GM19324 (cell line): ENCODE measurements around the gene MUC5AC.

Experiments
- ATAC-seq: cut with Tn5 transposase; IDR thresholded peaks from one replicate; pipeline ENCODE4 v1.9.1; 2021; ENCODE audit warnings: mild to moderate bottlenecking, moderate library complexity; ENCODE audit not compliant: unreplicated experiment, low FRiP score

MUC5AC gene

DNA sequence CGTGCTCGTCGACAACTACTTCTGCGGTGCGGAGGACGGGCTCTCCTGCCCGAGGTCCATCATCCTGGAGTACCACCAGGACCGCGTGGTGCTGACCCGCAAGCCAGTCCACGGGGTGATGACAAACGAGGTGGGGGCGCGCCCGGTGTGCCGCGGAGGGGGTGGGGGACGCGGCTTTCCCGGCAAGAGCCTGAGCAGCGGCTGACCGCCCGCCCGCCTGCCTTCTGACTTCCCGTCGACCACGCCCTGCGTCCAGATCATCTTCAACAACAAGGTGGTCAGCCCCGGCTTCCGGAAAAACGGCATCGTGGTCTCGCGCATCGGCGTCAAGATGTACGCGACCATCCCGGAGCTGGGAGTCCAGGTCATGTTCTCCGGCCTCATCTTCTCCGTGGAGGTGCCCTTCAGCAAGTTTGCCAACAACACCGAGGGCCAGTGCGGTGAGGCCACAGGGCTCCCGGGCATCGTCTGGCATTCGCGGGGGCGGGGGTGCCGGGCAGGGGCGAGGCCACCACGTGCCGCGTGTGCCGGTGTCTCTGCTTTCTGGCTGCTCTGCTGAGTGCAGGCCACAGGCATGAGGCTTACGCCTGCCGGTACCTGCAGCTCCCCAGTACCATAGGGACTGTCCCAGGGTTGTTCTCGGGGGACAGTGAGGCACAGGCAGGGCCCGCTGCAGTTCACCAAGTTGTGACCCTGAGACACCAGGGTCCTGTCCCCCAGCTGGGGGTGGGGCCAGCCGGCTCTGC is 36.7 kb downstream of the MUC5AC start:
- no peak for ATAC-seq

DNA sequence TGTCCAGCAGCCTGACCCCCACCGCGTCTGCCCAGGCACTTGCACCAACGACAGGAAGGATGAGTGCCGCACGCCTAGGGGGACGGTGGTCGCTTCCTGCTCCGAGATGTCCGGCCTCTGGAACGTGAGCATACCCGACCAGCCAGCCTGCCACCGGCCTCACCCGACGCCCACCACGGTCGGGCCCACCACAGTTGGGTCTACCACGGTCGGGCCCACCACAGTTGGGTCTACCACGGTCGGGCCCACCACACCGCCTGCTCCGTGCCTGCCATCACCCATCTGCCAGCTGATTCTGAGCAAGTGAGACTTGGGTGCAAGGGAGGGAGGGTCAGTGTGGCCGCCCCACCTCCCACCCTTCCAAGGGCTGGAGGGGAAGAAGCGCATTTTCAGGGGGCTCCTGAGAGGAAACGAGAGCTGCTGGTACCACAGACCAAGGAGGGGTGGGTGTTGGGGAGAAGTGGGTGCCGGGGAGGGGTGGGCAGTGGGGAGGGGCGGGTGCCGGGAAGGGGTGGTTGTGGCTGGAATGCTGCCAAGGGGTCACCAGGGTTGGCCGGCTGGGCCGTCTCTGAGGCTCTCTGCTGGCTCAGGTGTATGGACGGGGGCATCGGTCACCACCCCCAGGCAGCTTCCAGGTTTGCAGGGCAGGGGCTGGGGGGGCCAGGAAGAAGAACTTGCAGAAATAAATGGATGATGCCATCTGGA is 37.4 kb downstream of the MUC5AC start:
- ATAC-seq: no peak

DNA sequence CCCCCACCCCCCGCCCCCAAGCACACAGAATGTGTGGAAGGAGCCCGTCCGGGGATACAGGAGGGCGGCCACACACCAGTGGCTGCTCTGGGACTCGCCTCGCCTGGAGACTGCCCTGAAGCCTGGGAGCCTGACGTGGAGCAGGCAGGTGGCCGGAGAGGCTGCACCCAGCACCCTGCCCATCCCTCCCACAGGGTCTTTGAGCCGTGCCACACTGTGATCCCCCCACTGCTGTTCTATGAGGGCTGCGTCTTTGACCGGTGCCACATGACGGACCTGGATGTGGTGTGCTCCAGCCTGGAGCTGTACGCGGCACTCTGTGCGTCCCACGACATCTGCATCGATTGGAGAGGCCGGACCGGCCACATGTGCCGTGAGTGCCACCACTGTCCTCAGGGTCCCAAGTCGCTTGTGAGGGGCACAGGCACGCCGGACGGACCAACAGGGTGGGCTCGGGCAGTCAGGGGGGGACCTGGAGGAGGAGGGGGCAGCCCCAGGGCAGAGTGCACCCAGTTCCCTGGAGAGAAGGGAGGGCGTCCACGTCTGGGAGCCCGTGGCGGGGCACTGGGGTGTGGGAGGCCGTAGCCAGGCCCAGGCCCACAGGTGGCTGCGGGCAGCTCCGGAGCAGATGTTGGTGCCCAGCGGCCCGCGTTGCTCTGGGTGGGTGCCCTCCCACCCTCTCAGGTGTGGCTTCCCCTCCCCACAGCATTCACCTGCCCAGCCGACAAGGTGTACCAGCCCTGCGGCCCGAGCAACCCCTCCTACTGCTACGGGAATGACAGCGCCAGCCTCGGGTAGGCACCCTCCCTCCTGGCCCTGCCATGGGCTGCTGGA is 38.1 kb downstream of the MUC5AC start:
- ATAC-seq: no peak

DNA sequence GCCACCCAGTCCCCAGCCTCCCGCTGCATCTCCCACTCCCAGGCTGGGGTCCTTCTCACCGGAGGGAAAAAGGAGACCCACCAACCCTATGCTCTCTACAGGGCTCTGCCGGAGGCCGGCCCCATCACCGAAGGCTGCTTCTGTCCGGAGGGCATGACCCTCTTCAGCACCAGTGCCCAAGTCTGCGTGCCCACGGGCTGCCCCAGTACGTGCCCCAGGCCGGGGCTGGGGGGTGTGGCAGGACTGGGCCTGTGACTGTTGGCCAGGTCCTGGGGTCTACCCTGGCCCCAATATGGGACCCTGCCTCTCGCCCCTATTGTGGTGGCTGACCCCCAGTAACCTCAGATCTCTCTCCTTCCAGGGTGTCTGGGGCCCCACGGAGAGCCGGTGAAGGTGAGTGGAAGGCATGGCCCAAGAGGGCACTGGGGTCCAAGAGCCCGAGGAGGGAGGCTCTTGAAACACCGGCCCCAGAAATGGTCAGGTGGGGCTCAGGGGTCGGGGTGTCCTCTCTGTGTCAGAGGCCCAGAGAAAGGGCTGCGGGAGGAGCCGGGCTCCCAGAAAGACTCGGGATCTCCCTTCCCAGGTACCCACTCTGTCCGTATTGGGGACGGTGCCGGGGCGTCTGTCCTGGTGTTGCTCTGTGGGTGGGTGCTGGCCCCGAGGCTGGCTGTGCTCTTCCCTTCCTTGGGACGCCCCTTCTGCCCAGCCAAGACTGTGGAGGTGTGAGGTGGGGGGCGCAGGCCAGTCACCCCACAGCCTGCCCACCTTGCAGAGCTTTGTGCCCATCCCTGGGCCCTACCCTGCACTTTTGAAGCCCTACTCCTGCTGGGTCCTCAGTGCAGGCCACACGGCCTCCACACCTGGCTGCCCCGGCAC is 39.0 kb downstream of the MUC5AC start:
- ATAC-seq: no peak

DNA sequence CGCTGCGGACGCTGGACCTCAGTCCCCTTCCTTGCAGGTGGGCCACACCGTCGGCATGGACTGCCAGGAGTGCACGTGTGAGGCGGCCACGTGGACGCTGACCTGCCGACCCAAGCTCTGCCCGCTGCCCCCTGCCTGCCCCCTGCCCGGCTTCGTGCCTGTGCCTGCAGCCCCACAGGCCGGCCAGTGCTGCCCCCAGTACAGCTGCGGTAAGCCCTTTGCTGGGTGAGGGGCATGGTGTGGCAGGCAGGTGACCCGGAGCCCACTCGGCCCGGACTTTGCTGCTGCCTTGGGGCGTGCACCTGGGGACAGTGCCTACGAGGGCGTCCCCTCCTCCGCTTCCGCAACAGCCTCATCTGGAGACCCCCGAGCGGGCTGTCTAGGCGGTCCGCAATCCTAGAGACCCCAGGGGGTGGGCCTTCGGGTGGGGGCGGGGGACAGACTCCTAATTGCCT is 39.7 kb downstream of the MUC5AC start:
- no peak for ATAC-seq

DNA sequence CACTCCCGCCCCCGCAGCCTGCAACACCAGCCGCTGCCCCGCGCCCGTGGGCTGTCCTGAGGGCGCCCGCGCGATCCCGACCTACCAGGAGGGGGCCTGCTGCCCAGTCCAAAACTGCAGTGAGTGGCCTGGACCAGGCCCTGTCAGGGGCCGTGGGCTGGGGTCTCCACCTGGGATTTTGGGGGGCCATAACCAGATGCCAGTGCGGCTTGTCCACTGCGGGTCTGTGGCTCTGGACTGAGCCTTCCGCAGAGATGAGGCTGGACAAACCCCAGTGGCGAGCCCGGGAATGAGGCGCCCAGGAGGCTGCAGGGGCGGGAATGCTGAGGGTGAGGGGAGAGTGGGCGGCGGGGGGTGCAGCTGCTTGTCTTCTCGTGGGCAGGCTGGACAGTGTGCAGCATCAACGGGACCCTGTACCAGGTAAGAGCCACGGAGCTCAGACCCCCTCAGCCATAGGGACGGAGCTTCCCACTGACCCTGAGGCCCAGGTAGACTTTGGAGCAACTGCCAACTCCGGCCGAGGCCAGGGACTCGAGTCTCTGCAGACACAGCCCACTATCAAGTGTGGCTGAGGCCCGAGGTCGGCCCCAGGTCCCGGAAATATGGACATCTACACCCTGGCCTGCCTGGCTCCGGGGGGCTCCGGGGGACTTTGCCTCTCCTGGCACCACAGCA is 40.3 kb downstream of the MUC5AC start:
- ATAC-seq: no peak

DNA sequence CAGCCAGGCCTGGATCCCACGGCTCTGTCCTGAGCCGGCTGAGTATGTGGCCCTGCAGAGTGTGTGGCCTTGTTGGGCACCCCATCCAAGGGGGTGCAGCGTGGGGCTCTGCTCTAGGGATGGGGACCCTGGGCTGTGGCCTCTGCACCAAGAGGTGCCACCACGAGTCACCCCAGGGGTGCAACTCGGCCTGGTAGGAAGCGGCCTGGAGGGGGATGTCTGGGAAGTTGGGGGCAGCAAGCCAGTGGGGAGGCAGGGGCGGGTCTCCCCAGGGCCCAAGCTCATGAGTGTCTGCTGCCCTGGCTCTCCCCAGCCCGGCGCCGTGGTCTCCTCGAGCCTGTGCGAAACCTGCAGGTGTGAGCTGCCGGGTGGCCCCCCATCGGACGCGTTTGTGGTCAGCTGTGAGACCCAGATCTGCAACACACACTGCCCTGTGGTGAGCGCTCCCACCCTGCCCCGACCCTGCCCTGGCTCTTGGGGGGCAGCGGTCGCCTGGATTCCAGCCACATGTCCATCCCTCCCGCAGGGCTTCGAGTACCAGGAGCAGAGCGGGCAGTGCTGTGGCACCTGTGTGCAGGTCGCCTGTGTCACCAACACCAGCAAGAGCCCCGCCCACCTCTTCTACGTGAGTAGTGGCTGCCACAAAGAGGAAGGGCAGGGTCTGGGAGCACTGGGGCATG is 40.9 kb downstream of the MUC5AC start:
- ATAC-seq: no peak

DNA sequence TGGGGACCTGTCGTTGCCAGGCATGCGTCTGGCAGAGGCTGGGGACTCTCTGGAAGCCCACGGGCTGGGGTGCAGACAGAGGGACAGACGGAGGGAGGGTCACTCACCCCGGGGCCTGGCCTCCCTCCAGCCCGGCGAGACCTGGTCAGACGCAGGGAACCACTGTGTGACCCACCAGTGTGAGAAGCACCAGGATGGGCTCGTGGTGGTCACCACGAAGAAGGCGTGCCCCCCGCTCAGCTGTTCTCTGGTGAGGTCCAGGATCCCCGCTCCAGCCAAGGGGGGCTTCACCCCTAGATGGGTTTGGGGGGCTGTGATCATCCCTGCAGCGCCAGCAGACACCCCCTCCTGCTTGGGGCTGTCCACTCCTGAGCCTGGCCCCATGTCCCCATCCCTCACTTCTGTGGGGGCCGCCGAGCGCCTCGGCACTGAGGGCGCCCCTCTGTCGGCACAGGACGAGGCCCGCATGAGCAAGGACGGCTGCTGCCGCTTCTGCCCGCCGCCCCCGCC is 41.5 kb downstream of the MUC5AC start:
- ATAC-seq: no peak

DNA sequence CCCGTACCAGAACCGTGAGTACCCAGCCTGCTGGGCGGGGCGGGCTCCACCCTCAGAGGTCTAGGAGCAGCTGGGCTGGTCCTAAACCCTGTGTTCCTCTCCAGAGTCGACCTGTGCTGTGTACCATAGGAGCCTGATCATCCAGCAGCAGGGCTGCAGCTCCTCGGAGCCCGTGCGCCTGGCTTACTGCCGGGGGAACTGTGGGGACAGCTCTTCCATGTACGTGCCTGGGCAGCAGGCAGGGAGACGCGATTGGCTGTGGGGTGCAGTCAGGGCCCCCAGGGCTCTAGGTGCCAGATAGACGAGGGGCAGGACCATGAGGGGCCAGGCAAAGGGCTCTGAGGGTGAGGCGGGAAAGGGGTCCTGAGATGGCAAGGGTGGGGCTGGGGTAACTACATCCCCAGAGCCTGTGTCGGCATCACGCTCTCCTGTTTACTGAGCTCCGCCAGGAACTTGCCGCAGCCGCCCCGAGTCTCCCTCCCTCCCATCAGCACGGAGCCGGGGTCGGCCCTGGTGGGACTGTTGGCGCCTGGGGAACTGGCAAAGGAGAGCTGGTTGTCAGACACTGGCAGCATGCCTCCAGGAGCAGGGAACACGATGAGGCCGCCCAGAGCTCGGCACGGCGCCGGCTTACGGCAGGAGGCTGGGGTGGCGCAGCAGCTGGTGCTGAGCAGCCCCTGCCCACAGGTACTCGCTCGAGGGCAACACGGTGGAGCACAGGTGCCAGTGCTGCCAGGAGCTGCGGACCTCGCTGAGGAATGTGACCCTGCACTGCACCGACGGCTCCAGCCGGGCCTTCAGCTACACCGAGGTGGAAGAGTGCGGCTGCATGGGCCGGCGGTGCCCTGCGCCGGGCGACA is 42.2 kb downstream of the MUC5AC start:
- ATAC-seq: no peak

DNA sequence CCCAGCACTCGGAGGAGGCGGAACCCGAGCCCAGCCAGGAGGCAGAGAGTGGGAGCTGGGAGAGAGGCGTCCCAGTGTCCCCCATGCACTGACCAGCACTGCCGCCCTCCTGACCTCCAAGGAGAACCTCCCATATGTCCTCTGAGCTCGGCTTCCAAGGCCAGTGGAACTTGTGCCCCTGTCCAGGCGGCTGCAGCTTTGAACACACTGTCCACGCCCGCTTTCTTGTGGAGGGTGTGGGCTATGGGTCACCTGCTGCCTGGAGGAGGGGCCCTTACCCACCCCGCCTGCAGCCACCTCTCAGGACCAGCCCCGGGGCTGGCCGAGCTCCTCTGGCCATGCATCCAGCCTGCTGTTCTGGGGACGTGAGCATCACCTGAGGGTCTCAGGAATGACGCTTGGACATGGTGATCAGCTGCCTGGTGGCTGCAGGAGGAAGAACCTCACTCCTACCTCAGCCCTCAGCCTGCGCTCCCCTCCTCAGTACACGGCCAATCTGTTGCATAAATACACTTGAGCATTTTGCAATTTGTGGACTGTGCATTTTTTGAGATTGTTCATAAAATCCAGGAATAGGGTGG is 42.9 kb downstream of the MUC5AC start:
- no peak for ATAC-seq

DNA sequence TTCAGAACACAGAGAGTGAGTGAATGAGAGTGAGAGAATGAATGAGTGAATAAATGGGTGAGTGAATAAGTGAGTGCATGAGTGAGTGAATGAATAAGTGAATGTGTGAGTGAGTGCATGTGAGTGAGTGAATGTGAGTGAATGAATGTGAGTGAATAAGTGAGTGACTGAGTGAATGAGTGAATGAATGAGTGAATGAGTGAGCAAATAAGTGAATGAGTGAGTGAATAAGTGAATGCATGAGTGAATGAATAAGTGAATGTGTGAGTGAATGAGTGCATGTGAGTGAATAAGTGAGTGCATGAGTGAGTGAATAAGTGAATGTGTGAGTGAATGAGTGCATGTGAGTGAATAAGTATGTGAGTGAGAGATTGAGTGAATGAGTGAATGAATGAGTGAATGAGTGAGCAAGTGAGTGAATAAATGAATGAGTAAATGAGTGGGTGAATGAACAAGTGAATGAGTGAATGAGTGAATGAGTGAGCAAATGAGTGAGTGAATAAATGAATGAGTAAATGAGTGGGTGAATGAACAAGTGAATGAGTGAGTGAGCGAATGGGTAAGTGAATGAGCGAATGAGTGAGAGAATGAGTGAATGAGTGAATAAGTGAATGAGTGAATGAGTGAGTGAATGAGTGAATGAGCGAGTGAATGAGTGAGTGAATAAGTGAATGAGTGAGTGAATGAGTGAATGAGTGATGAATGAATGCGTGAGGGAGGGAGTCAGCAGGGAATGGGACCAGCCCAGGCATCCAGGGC is 43.8 kb downstream of the MUC5AC start:
- no peak for ATAC-seq

DNA sequence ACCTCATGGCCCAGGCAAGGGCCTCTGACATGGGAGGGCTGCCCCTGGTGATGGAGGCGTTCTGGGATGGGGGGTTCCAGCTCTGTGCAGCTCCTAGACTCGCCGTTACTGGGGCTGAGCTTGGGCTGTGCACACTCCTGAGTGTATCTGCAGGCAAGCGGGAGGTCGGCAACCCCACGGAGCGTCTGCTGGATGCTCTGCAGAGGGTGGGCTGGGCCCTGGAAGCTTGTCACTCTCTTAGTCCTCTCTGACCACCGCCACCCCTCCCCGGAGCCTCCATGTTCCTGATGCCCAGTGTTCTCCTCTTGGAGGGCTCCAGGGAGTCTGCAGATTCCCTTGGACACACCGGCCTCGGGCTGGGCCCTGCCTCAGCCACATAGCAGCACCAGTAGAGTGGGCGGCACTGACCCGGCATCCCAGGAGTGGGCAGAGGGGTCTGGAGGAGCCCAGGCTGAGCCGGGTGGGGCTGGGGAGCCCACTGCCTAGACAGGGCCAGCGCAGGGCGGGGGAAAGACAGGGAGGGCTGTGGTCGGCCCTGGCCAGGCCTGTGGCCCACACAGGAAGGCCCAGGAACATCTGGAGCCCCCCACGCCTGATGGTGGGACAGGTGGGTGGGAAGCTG is 44.5 kb downstream of the MUC5AC start:
- no peak for ATAC-seq

DNA sequence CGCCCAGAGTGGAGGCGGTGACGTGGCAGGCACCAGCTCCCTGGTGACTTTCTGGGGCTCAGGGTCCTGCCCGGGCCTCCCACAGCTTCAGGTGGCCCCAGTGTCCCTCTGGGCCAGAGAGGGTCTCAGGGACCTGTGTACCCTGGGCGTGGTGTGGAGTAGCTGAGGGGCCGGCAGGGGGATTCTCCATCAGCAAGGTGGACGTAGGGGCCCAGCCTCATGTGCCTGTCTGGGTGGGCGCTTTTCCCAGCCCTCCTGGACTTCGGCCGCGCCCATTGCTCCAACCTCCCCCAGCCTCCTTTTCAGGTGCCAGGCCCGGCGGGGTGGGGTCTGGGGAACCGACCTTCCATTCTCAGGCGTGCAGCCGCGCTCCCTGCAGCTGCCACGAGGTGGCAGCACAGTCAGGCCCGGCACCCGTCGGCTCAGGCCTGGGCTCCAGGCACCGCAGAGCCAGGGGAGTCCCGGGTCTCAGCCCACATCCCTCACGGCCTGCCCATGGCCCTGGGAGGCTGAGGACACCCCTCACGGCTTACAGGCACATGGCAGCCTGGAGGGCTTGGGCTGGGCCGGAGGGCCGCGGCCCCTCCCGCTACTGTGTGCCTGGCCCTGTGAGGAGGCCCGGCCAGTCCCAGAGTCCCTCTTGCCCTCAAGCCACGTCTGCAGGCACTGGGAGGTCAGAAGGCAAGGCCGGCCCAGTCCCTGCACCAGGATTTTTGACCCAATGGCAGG is 45.2 kb downstream of the MUC5AC start:
- ATAC-seq: no peak

DNA sequence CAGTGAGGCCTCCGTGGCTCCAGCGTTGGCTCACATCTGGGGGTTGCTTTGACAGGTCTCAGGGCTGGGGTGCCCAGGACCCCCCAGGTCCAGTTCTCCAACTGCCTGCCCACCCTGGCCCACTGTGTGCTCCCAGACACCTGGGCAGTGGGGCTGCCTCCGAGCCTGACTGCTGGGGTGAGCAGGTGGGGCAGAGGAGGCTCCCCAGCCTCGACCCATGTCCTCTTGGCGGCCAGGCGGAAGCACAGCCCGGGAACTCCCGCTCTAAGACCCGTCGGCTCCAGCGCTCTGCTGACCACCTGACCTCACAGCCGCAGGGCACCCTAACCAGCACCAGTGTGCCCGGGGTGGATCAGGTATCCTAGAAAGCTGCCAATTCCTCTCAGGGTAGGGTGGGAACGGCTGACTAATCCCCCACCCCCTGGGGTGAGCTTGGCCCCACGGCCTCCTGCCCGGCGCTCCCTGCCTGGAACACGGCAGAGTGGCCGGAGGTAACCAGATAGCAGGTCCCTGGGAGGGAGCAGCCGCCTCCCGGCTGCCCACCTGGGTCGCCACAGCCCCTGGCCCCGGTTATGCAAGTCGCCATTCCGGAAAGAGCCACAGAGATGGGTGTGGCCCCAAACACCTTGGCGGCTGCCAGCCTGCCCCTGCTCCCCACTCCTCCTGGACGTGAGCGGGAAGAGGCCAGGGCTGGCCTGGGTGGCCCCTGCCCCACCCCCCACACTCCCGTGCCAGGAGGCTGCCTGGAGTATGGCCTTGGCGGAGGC is 45.9 kb downstream of the MUC5AC start:
- no peak for ATAC-seq
